H1 (cell line): ENCODE measurements around the gene ODF4. TPM values are rescaled to one million over a fixed set of nuclear protein-coding genes. Genes with fewer than 3 reads are reported as not detected.

Source experiments
- CTCF ChIA-PET: fragments of 300-600 bp; sonication (Branson Sonifier 250); formaldehyde crosslinking; loops from one replicate; lab custom pipeline; 2021; ENCODE audit not compliant: partially characterized antibody; lab: Charles Lee
- POLR2A ChIA-PET: fragments of 300-600 bp; sonication (Branson Sonifier 250); formaldehyde crosslinking; loops from one replicate; lab custom pipeline; 2021; ENCODE audit warnings: inconsistent platforms; ENCODE audit not compliant: partially characterized antibody; lab: Charles Lee
- DNase-seq, 2 experiments: peaks; one replicate each; pipeline versions ENCODE4 v3.0.0 to v3.0.0-alpha.2; 2010 to 2022; ENCODE audit warnings: low spot score in 2 of 2, low read depth in 1 of 2, mixed read lengths in 1 of 2
- FAIRE-seq: peaks from 2 replicates; lab custom pipeline; 2011; peaks lifted over from hg19 to GRCh38; lab: Jason Lieb, UNC
- H2AFZ ChIP-seq: 2 replicates; pipeline ENCODE4 v1.8.1; 2012; ENCODE audit warnings: low read length, inconsistent platforms
- H2AK5ac ChIP-seq: 2 replicates; pipeline ENCODE4 v1.6.1; 2013; ENCODE audit warnings: low read depth, low read length
- H2BK120ac ChIP-seq: replicated peaks from 2 replicates; pipeline ENCODE3; 2013; ENCODE audit warnings: low read depth, low read length, inconsistent platforms
- H2BK12ac ChIP-seq: 2 replicates; pipeline ENCODE4 v1.6.1; 2013; ENCODE audit warnings: low read depth, low read length
- H2BK15ac ChIP-seq: 2 replicates; pipeline ENCODE4 v1.6.1; 2013; ENCODE audit warnings: low read length
- H2BK20ac ChIP-seq: 2 replicates; pipeline ENCODE4 v1.6.1; 2013; ENCODE audit warnings: low read length
- H2BK5ac ChIP-seq: 2 replicates; pipeline ENCODE4 v1.6.1; 2013; ENCODE audit warnings: low read depth, low read length
- H3K14ac ChIP-seq: 2 replicates; pipeline ENCODE4 v1.6.1; 2013; ENCODE audit warnings: inconsistent platforms; ENCODE audit not compliant: insufficient read length
- H3K18ac ChIP-seq: 2 replicates; pipeline ENCODE4 v1.6.1; 2013; ENCODE audit warnings: low read length; ENCODE audit errors: extremely low read depth
- H3K23ac ChIP-seq: 2 replicates; pipeline ENCODE4 v1.6.1; 2013; ENCODE audit warnings: inconsistent platforms; ENCODE audit not compliant: insufficient read length
- H3K23me2 ChIP-seq: 2 replicates; pipeline ENCODE4 v1.6.1; 2013; ENCODE audit warnings: low read depth, low read length
- H3K27ac ChIP-seq: 2 replicates; pipeline ENCODE4 v1.6.1; 2011; ENCODE audit warnings: low read depth, low read length, inconsistent platforms
- H3K27me3 ChIP-seq, 4 experiments: replicated peaks in 1 of 4; 1 replicate in 1 of 4; 2 replicates in 3 of 4; pipeline versions ENCODE4 v1.6.1 to v1.8.1; 2011 to 2013; ENCODE audit warnings: low read length in 3 of 4, mild to moderate bottlenecking in 3 of 4, inconsistent platforms in 2 of 4, mixed read lengths in 2 of 4, moderate library complexity in 1 of 4; ENCODE audit not compliant: control insufficient read depth in 3 of 4, insufficient read depth in 3 of 4; ENCODE audit errors: extremely low read depth in 1 of 4
- H3K36me3 ChIP-seq, 4 experiments: 2 replicates each; pipeline versions ENCODE4 v1.6.1 to v1.8.1; 2011 to 2013; ENCODE audit warnings: mild to moderate bottlenecking in 4 of 4, low read length in 3 of 4, moderate library complexity in 2 of 4, control low read depth in 1 of 4, inconsistent platforms in 1 of 4; ENCODE audit not compliant: insufficient read depth in 4 of 4, control insufficient read depth in 2 of 4
- H3K4ac ChIP-seq: replicated peaks from 2 replicates; pipeline ENCODE3; 2013; ENCODE audit warnings: low read length, low read depth, mixed read lengths, inconsistent platforms; ENCODE audit not compliant: insufficient read length
- H3K4me1 ChIP-seq, 4 experiments: replicated peaks in 1 of 4; 1 replicate in 1 of 4; 2 replicates in 3 of 4; pipeline versions ENCODE4 v1.6.1 to v1.8.1; 2011 to 2013; ENCODE audit warnings: low read length in 3 of 4, inconsistent platforms in 2 of 4, mixed read lengths in 1 of 4; ENCODE audit not compliant: insufficient read depth in 4 of 4, control insufficient read depth in 3 of 4
- H3K4me2 ChIP-seq, 2 experiments: 2 replicates each; pipeline versions ENCODE4 v1.6.1 to v1.8.1; 2011 to 2013; ENCODE audit warnings: low read depth in 2 of 2, low read length in 2 of 2, control low read depth in 1 of 2, inconsistent platforms in 1 of 2, mild to moderate bottlenecking in 1 of 2; ENCODE audit not compliant: insufficient read depth in 1 of 2
- H3K4me3 ChIP-seq, 4 experiments: fragments of 200-600, 300-600 bp in 1 of 4; sonication (generic), shearing (Covaris generic), sonication (Bioruptor Twin) in 1 of 4; 2 replicates each; pipeline versions ENCODE4 v1.5.1 to v1.8.1; 2011 to 2016; ENCODE audit warnings: low read length in 4 of 4, low read depth in 3 of 4, control low read depth in 2 of 4, inconsistent platforms in 2 of 4, mild to moderate bottlenecking in 2 of 4, mixed read lengths in 1 of 4, moderate library complexity in 1 of 4; ENCODE audit not compliant: insufficient read depth in 2 of 4; ENCODE audit errors: extremely low read depth in 1 of 4
- H3K56ac ChIP-seq: replicated peaks from 2 replicates; pipeline ENCODE3; 2013; ENCODE audit warnings: low read depth, mild to moderate bottlenecking, mixed read lengths, low read length, inconsistent platforms; ENCODE audit not compliant: insufficient read length
- H3K79me1 ChIP-seq: 2 replicates; pipeline ENCODE4 v1.6.1; 2013; ENCODE audit warnings: low read depth, low read length, control low read depth
- H3K79me2 ChIP-seq, 2 experiments: 2 replicates each; pipeline versions ENCODE4 v1.6.1 to v1.8.1; 2012 to 2013; ENCODE audit warnings: low read length in 2 of 2, mild to moderate bottlenecking in 2 of 2, inconsistent platforms in 1 of 2; ENCODE audit not compliant: insufficient read depth in 2 of 2, control insufficient read depth in 1 of 2
- H3K9ac ChIP-seq, 4 experiments: replicated peaks in 1 of 4; 1 replicate in 1 of 4; 2 replicates in 3 of 4; pipeline versions ENCODE4 v1.6.1 to v1.8.1; 2011 to 2013; ENCODE audit warnings: low read depth in 3 of 4, low read length in 3 of 4, control low read depth in 2 of 4, mild to moderate bottlenecking in 2 of 4, moderate library complexity in 2 of 4, inconsistent platforms in 1 of 4; ENCODE audit errors: extremely low read depth in 1 of 4
- H3K9me3 ChIP-seq, 2 experiments: 2 replicates each; pipeline versions ENCODE4 v1.6.1 to v1.8.1; 2012 to 2013; ENCODE audit warnings: mild to moderate bottlenecking in 2 of 2, moderate library complexity in 2 of 2, control low read depth in 1 of 2, inconsistent platforms in 1 of 2, low read depth in 1 of 2, low read length in 1 of 2, mixed read lengths in 1 of 2; ENCODE audit not compliant: insufficient read depth in 2 of 2
- H4K20me1 ChIP-seq, 2 experiments: replicated peaks in 1 of 2; 2 replicates each; pipeline versions ENCODE3 to v1.8.1; 2011 to 2013; ENCODE audit warnings: inconsistent platforms in 2 of 2, low read length in 2 of 2, mild to moderate bottlenecking in 1 of 2; ENCODE audit not compliant: insufficient read depth in 2 of 2, control insufficient read depth in 1 of 2
- H4K5ac ChIP-seq: 2 replicates; pipeline ENCODE4 v1.6.1; 2013; ENCODE audit warnings: low read length, low read depth, mixed read lengths, inconsistent platforms; ENCODE audit not compliant: insufficient read length
- H4K8ac ChIP-seq: 2 replicates; pipeline ENCODE4 v1.8.0; 2013; ENCODE audit warnings: mild to moderate bottlenecking, moderate library complexity, low read length, inconsistent platforms; ENCODE audit not compliant: insufficient read depth; ENCODE audit errors: extremely low read depth
- H4K91ac ChIP-seq: replicated peaks from 2 replicates; pipeline ENCODE3; 2013; ENCODE audit warnings: low read length, mixed read lengths, inconsistent platforms; ENCODE audit not compliant: insufficient read length
- ASH2L ChIP-seq: fragments of 200-600, 300-600 bp; sonication (generic); IDR thresholded peaks from one replicate; pipeline ENCODE4 v1.7.1; 2017; ENCODE audit warnings: low read length
- CBX8 ChIP-seq: fragments of 300-800, 300-1000 bp; sonication (generic); IDR thresholded peaks from 2 replicates; pipeline ENCODE4 v1.7.1; 2016; ENCODE audit warnings: low read depth, low read length, borderline replicate concordance
- CHD2 ChIP-seq: IDR thresholded peaks from 2 replicates; pipeline ENCODE4 v1.6.1; 2012; ENCODE audit warnings: low read length, improper control_type of control experiment
- EGR1 ChIP-seq: IDR thresholded peaks from 2 replicates; pipeline ENCODE4 v1.6.1; 2011; ENCODE audit warnings: low read depth, low read length, borderline replicate concordance
- HDAC2 ChIP-seq, 2 experiments: fragments of 300-600 bp in 1 of 2; sonication (generic) in 1 of 2; IDR thresholded peaks; 2 replicates each; pipeline ENCODE4 v1.6.1; 2011 to 2012; ENCODE audit warnings: low read depth in 2 of 2, low read length in 2 of 2, mild to moderate bottlenecking in 2 of 2, moderate library complexity in 2 of 2, borderline replicate concordance in 1 of 2, inconsistent platforms in 1 of 2
- RAD21 ChIP-seq, 2 experiments: IDR thresholded peaks in 1 of 2; conservative IDR thresholded peaks in 1 of 2; 2 replicates each; pipeline ENCODE4 v1.6.1; 2011; ENCODE audit warnings: low read depth in 2 of 2, low read length in 2 of 2, improper control_type of control experiment in 1 of 2, inconsistent platforms in 1 of 2, mild to moderate bottlenecking in 1 of 2, moderate library complexity in 1 of 2
- SIX5 ChIP-seq: IDR thresholded peaks from 2 replicates; pipeline ENCODE4 v1.6.1; 2011; ENCODE audit warnings: mild to moderate bottlenecking, low read depth, low read length
- SP1 ChIP-seq: IDR thresholded peaks from 2 replicates; pipeline ENCODE4 v1.6.1; 2011; ENCODE audit warnings: low read depth, low read length
- SRF ChIP-seq: IDR thresholded peaks from 2 replicates; pipeline ENCODE4 v1.6.1; 2011; ENCODE audit warnings: mild to moderate bottlenecking, low read depth, low read length, moderate library complexity
- WGBS, 2 experiments: shearing (Covaris generic) in 1 of 2; methylation state at CpG; one replicate each; pipeline versions ENCODE4 v1.1.6 to v1.1.7; 2013 to 2015; ENCODE audit warnings: low lambda C conversion rate in 2 of 2, mixed read lengths in 2 of 2, inconsistent platforms in 1 of 2, low coverage in 1 of 2, missing lambda C conversion rate in 1 of 2; ENCODE audit not compliant: insufficient replicate concordance in 2 of 2, insufficient coverage in 1 of 2, insufficient read length in 1 of 2; ENCODE audit errors: extremely low coverage in 1 of 2, missing lambda C conversion rate in 1 of 2; 5-methylcytosine and 5-hydroxymethylcytosine counted together
- polyA plus RNA-seq, 7 experiments: library from polyadenylated mRNA; depleted of rRNA in 3 of 7; stranded (reverse) in 5 of 7; unstranded in 2 of 7; fragments of >200 nt in 5 of 7; fragments of 200-250 nt in 2 of 7; gene quantifications; 1 replicate in 5 of 7; 2 replicates in 1 of 7; 4 replicates in 1 of 7; pipeline versions ENCODE4 v1.2.1 to v1.2.3, GENCODE V29; 2011 to 2013; ENCODE audit warnings: missing spikeins in 2 of 7, mixed read lengths in 2 of 7
- total RNA-seq: library from RNA; stranded (reverse); fragmentation: NEBNext Ultra II Directional; extraction: Animal tissue kit (Norgen Biotek cat#: 25700); gene quantifications from 2 replicates; pipeline ENCODE4 v1.2.1, GENCODE V29; 2021
- TF ChIP-seq, protein P1 (sequence below), 3 experiments: IDR thresholded peaks; 1 replicate in 2 of 3; 2 replicates in 1 of 3; pipeline versions ENCODE4 v1.5.1 to v1.6.1; 2011; ENCODE audit warnings: low read length in 3 of 3, mild to moderate bottlenecking in 3 of 3, inconsistent platforms in 2 of 3, low read depth in 1 of 3, moderate library complexity in 1 of 3; ENCODE audit not compliant: insufficient read depth in 1 of 3; ENCODE audit errors: control extremely low read depth in 1 of 3
- TF ChIP-seq, protein P2 (sequence below): IDR thresholded peaks from 2 replicates; pipeline ENCODE4 v1.6.1; 2012; ENCODE audit warnings: inconsistent platforms

ODF4 gene
- total and polyA plus RNA-seq, 2 of the 8 experiments (the other 6 are each of a cell fraction or from before 2014, with no cell fraction given): not detected

DNA sequence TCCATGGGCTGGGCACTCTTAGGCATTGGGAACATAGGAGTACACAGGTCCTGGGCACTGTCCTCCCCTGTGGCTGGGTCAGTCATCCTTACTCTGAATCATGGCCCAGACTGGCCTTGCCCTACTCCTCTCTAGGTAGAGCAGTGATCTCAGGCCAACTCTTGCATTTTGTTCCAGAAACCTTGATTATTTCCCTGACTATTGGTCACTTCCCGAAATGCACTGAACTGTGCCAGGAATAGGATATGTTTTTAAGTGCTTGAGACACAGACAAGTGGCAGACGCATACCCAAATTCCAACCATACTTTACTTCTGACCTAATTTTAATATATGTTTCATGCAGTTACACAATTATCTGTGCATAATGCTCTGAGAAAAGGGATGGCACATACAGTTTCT lies 26.6 kb downstream of the ODF4 start:
- H4K20me1 ChIP-seq: no peaks in the 10 kb centered on the region
- FAIRE-seq (no peak), DNase-seq (no peak)
- H3K9me3 ChIP-seq: no peaks in the 10 kb centered on the region
- H4K5ac ChIP-seq: no peak overlapping the region
- WGBS, 2 experiments: 98% methylated on average over 2 of the region's 2 CpGs; no CpG with 5 or more reads in 1 of the 2 experiments
- H3K4me1 ChIP-seq: no peaks in the 10 kb centered on the region
- H3K79me2 ChIP-seq: no peaks in the 10 kb centered on the region
- no peak overlapping the region for H2AFZ ChIP-seq
- no peak overlapping the region for H3K9ac ChIP-seq
- no peak overlapping the region for H3K4me3 ChIP-seq
- no peak overlapping the region for H3K56ac ChIP-seq
- H3K23ac ChIP-seq: no peak overlapping the region
- H2AK5ac ChIP-seq: no peak overlapping the region
- POLR2A ChIA-PET: interaction anchor here (3.4 kb wide), 1 partner anchor 10 kb away, joined by 23 read pairs; the partner anchor contains the start of gene KRABD2
- H2BK15ac ChIP-seq: no peak overlapping the region
- no peak overlapping the region for H3K14ac ChIP-seq
- H2BK5ac ChIP-seq: no peak overlapping the region
- no peak overlapping the region for H3K4ac ChIP-seq
- H2BK120ac ChIP-seq: no peak overlapping the region
- H3K27me3 ChIP-seq: no peaks in the 10 kb centered on the region
- peaks cover 10 to 23% (median 15%) of the 10 kb centered on the region in 4 experiments for H3K36me3 ChIP-seq
- H3K79me1 ChIP-seq: no peaks in the 10 kb centered on the region
- H4K8ac ChIP-seq: no peak overlapping the region
- H3K18ac ChIP-seq: no peak overlapping the region
- H3K4me2 ChIP-seq: no peak overlapping the region
- H2BK20ac ChIP-seq: no peak overlapping the region
- CTCF ChIA-PET: interaction anchor here (1.1 kb wide), 1 partner anchor 10 kb away, joined by 3 read pairs; no protein-coding TSS in a partner anchor
- no peak overlapping the region for H2BK12ac ChIP-seq
- H3K27ac ChIP-seq: no peak overlapping the region
- H3K23me2 ChIP-seq: no peaks in the 10 kb centered on the region
- no peak overlapping the region for H4K91ac ChIP-seq
- TF ChIP-seq ASH2L (no peak), EGR1 (no peak), RAD21 (IDR thresholded peaks at IDR 0.05 in 1 of 2, conservative IDR thresholded peaks at IDR 0.05 in 1 of 2; ENCODE audit: low read depth in 2 of 2, low read length in 2 of 2) (no peak), HDAC2 (IDR thresholded peaks at IDR 0.05; ENCODE audit: borderline replicate concordance in 1 of 2, low read depth in 2 of 2, low read length in 2 of 2) (no peak), SIX5 (no peak), SP1 (no peak), SRF (no peak), CBX8 (no peak), CHD2 (no peak)
- TF ChIP-seq, protein P1, sequence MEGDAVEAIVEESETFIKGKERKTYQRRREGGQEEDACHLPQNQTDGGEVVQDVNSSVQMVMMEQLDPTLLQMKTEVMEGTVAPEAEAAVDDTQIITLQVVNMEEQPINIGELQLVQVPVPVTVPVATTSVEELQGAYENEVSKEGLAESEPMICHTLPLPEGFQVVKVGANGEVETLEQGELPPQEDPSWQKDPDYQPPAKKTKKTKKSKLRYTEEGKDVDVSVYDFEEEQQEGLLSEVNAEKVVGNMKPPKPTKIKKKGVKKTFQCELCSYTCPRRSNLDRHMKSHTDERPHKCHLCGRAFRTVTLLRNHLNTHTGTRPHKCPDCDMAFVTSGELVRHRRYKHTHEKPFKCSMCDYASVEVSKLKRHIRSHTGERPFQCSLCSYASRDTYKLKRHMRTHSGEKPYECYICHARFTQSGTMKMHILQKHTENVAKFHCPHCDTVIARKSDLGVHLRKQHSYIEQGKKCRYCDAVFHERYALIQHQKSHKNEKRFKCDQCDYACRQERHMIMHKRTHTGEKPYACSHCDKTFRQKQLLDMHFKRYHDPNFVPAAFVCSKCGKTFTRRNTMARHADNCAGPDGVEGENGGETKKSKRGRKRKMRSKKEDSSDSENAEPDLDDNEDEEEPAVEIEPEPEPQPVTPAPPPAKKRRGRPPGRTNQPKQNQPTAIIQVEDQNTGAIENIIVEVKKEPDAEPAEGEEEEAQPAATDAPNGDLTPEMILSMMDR (IDR thresholded peaks at IDR 0.05; ENCODE audit: control extremely low read depth in 1 of 3, insufficient read depth in 1 of 3, low read depth in 1 of 3, low read length in 3 of 3): no peak
- TF ChIP-seq, protein P2, sequence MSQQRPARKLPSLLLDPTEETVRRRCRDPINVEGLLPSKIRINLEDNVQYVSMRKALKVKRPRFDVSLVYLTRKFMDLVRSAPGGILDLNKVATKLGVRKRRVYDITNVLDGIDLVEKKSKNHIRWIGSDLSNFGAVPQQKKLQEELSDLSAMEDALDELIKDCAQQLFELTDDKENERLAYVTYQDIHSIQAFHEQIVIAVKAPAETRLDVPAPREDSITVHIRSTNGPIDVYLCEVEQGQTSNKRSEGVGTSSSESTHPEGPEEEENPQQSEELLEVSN: no peak
